SK-N-SH (cell line): ENCODE data around the gene MED8.

Source experiments
- ELF1 ChIP-seq: IDR thresholded peaks from 2 replicates; pipeline ENCODE4 v1.4.0; 2012
- EZH2phosphoT487 ChIP-seq: fragments of 200-600 bp; sonication (generic); IDR thresholded peaks from 2 replicates; pipeline ENCODE4 v1.6.1; 2017; ENCODE audit warnings: low read depth, mixed run types, mild to moderate bottlenecking, antibody characterized with exemption, moderate library complexity, borderline replicate concordance
- FOSL2 ChIP-seq: IDR thresholded peaks from 2 replicates; pipeline ENCODE4 v1.4.0; 2012; ENCODE audit warnings: low read depth, mild to moderate bottlenecking, moderate library complexity, borderline replicate concordance
- NFIC ChIP-seq: IDR thresholded peaks from 2 replicates; pipeline ENCODE4 v1.4.0; 2012; ENCODE audit warnings: borderline replicate concordance
- POLR2AphosphoS5 ChIP-seq: IDR thresholded peaks from 2 replicates; pipeline ENCODE4 v1.6.1; 2012; ENCODE audit warnings: low read depth, low read length
- TF ChIP-seq, protein P1 (sequence below): fragments of 200-600 bp; sonication (generic); IDR thresholded peaks from 2 replicates; pipeline ENCODE4 v1.6.1; 2017; ENCODE audit warnings: antibody characterized with exemption, mild to moderate bottlenecking, moderate library complexity
- TF ChIP-seq, protein P2 (sequence below): IDR thresholded peaks from 2 replicates; pipeline ENCODE4 v1.6.1; 2012; ENCODE audit warnings: mild to moderate bottlenecking, low read depth, low read length, moderate library complexity
- TF ChIP-seq, protein P3 (sequence below): IDR thresholded peaks from 2 replicates; pipeline ENCODE4; 2012

DNA sequence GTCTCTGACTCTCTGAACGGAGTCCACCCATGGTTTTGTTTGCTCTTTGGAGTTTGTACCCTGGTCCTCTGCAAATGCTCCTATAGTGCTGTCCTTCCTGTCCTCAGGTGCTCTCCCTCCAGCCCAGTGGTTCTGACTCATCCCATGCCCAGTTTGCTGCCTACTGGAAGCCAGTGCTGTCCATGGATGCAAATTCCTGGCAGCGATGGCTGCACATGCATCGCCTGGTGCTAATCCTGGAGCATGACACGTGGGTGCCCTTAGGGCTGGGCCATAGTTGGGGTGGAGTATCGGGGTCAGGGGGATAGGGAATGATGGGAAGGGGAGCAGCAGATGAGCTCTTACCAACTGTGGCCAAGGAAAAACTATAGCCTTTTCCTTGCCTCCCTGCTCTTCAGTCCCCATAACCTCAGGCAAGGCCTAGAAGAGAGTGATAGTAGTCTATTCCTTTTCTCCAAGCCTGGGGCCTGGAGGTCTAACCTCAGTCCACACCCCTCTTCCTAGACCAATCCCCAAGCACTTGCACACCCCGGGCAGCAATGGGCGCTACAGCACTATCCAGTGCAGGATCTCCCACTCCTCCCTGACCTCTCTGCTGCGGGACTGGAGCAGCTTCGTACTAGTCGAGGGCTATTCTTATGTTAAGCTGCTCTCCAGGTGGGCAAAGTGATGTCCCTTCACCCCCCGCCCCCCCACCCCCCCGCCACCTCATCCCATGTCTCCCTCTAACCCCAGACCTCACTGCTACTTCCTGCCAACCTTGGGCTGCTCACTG lies 32.6 kb upstream of the MED8 start:
- TF ChIP-seq, protein P1, sequence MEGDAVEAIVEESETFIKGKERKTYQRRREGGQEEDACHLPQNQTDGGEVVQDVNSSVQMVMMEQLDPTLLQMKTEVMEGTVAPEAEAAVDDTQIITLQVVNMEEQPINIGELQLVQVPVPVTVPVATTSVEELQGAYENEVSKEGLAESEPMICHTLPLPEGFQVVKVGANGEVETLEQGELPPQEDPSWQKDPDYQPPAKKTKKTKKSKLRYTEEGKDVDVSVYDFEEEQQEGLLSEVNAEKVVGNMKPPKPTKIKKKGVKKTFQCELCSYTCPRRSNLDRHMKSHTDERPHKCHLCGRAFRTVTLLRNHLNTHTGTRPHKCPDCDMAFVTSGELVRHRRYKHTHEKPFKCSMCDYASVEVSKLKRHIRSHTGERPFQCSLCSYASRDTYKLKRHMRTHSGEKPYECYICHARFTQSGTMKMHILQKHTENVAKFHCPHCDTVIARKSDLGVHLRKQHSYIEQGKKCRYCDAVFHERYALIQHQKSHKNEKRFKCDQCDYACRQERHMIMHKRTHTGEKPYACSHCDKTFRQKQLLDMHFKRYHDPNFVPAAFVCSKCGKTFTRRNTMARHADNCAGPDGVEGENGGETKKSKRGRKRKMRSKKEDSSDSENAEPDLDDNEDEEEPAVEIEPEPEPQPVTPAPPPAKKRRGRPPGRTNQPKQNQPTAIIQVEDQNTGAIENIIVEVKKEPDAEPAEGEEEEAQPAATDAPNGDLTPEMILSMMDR, result no peak
- TF ChIP-seq, protein P2, sequence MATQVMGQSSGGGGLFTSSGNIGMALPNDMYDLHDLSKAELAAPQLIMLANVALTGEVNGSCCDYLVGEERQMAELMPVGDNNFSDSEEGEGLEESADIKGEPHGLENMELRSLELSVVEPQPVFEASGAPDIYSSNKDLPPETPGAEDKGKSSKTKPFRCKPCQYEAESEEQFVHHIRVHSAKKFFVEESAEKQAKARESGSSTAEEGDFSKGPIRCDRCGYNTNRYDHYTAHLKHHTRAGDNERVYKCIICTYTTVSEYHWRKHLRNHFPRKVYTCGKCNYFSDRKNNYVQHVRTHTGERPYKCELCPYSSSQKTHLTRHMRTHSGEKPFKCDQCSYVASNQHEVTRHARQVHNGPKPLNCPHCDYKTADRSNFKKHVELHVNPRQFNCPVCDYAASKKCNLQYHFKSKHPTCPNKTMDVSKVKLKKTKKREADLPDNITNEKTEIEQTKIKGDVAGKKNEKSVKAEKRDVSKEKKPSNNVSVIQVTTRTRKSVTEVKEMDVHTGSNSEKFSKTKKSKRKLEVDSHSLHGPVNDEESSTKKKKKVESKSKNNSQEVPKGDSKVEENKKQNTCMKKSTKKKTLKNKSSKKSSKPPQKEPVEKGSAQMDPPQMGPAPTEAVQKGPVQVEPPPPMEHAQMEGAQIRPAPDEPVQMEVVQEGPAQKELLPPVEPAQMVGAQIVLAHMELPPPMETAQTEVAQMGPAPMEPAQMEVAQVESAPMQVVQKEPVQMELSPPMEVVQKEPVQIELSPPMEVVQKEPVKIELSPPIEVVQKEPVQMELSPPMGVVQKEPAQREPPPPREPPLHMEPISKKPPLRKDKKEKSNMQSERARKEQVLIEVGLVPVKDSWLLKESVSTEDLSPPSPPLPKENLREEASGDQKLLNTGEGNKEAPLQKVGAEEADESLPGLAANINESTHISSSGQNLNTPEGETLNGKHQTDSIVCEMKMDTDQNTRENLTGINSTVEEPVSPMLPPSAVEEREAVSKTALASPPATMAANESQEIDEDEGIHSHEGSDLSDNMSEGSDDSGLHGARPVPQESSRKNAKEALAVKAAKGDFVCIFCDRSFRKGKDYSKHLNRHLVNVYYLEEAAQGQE, result no peak
- TF ChIP-seq POLR2AphosphoS5 (no peak), FOSL2 (no peak), ELF1 (no peak), NFIC (no peak), EZH2phosphoT487 (no peak)
- TF ChIP-seq, protein P3, sequence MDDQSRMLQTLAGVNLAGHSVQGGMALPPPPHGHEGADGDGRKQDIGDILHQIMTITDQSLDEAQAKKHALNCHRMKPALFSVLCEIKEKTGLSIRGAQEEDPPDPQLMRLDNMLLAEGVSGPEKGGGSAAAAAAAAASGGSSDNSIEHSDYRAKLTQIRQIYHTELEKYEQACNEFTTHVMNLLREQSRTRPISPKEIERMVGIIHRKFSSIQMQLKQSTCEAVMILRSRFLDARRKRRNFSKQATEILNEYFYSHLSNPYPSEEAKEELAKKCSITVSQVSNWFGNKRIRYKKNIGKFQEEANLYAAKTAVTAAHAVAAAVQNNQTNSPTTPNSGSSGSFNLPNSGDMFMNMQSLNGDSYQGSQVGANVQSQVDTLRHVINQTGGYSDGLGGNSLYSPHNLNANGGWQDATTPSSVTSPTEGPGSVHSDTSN, result no peak
